HS-27A (cell line): ENCODE data around the gene ACKR1.

Source experiments
- DNase-seq: peaks from one replicate; pipeline ENCODE4 v3.0.0-alpha.2; 2012; ENCODE audit warnings: low read depth, missing footprints

Gene ACKR1

GRCh38 chr1:159204161-159205141, at the start of gene ACKR1:
TSS of gene ACKR1 (plus strand) at chr1:159204875. CDS start at chr1:159204960, 85 bp downstream.
- no peak for DNase-seq

GRCh38 chr1:159161001-159161718, 43.5 kb upstream of the ACKR1 start:
- DNase-seq, result peak; percentile 40

GRCh38 chr1:159161719-159162026, 43.0 kb upstream of the ACKR1 start:
- DNase-seq, result no peak

- no peak for DNase-seq
These were observed 42.0 kb upstream of the ACKR1 start for GRCh38 chr1:159162516-159163265.

GRCh38 chr1:159163614-159164228, 41.0 kb upstream of the ACKR1 start:
- no peak for DNase-seq

GRCh38 chr1:159168043-159168442, 36.6 kb upstream of the ACKR1 start:
- no peak for DNase-seq

- DNase-seq, result no peak
These were observed 34.0 kb upstream of the ACKR1 start for GRCh38 chr1:159170639-159171038.

- no peak for DNase-seq
These were observed 33.4 kb upstream of the ACKR1 start, which contains the start of gene CADM3 for GRCh38 chr1:159171254-159171687. TSS of gene CADM3 (plus strand) at chr1:159171615. CDS start at chr1:159171766, 151 bp downstream.

GRCh38 chr1:159171688-159172501, 32.8 kb upstream of the ACKR1 start:
- DNase-seq, result no peak

- no peak for DNase-seq
These were observed 31.9 kb upstream of the ACKR1 start for GRCh38 chr1:159172614-159173291.

GRCh38 chr1:159173320-159173719, 31.4 kb upstream of the ACKR1 start:
- no peak for DNase-seq

GRCh38 chr1:159175571-159175970, 29.1 kb upstream of the ACKR1 start:
- DNase-seq, result no peak

- DNase-seq, result no peak
These were observed 27.3 kb upstream of the ACKR1 start for GRCh38 chr1:159177272-159177907.

- DNase-seq, result no peak
These were observed 24.8 kb upstream of the ACKR1 start for GRCh38 chr1:159179906-159180305.

- no peak for DNase-seq
These were observed 24.2 kb upstream of the ACKR1 start for GRCh38 chr1:159180516-159180915.

- DNase-seq, result no peak
These were observed 23.2 kb upstream of the ACKR1 start for GRCh38 chr1:159181328-159182024.

- no peak for DNase-seq
These were observed 20.5 kb upstream of the ACKR1 start for GRCh38 chr1:159184201-159184600.

GRCh38 chr1:159185121-159185520, 19.6 kb upstream of the ACKR1 start:
- no peak for DNase-seq

- DNase-seq, result no peak
These were observed 17.6 kb upstream of the ACKR1 start for GRCh38 chr1:159187033-159187432.
